Measurements from ENCODE around the gene GJA3. TPM values are rescaled to one million over a fixed set of nuclear protein-coding genes. Genes with fewer than 3 reads are reported as not detected.

GJA3 gene
- total and polyA plus RNA-seq, 4 donors = 0.02 to 0.05 TPM; not detected in 2

- no peaks in the 10 kb centered on the region for H3K4me1 ChIP-seq (ENCODE audit: control insufficient read depth in 4 of 4, insufficient read depth in 4 of 4, low read length in 3 of 4)
- no peak overlapping the region for H3K27ac ChIP-seq (ENCODE audit: low read depth in 1 of 2, low read length in 2 of 2)
- no peaks in the 10 kb centered on the region for H3K36me3 ChIP-seq (ENCODE audit: control insufficient read depth in 4 of 4, insufficient read depth in 3 of 4, low read depth in 1 of 4, low read length in 3 of 4)
- H3K4me3 ChIP-seq (ENCODE audit: low read depth in 1 of 3, low read length in 3 of 3) = no peak overlapping the region
- H3K9ac ChIP-seq (ENCODE audit: low read depth in 1 of 2, low read length in 2 of 2) = no peak overlapping the region
- no peak for DNase-seq (ENCODE audit: low spot score)
- TF ChIP-seq CTCF (IDR thresholded peaks at IDR 0.05; ENCODE audit: low read depth, low read length, missing input control) = no peak
- TF ChIP-seq RXRA (IDR thresholded peaks at IDR 0.05) = no peak
- TF ChIP-seq, protein P1, sequence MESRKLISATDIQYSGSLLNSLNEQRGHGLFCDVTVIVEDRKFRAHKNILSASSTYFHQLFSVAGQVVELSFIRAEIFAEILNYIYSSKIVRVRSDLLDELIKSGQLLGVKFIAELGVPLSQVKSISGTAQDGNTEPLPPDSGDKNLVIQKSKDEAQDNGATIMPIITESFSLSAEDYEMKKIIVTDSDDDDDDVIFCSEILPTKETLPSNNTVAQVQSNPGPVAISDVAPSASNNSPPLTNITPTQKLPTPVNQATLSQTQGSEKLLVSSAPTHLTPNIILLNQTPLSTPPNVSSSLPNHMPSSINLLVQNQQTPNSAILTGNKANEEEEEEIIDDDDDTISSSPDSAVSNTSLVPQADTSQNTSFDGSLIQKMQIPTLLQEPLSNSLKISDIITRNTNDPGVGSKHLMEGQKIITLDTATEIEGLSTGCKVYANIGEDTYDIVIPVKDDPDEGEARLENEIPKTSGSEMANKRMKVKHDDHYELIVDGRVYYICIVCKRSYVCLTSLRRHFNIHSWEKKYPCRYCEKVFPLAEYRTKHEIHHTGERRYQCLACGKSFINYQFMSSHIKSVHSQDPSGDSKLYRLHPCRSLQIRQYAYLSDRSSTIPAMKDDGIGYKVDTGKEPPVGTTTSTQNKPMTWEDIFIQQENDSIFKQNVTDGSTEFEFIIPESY (IDR thresholded peaks at IDR 0.05) = no peak
- no peaks in the 10 kb centered on the region for H3K9me3 ChIP-seq (ENCODE audit: control insufficient read depth in 4 of 4, low read length in 3 of 4)
- 66% methylated on average over 6 of the region's 6 CpGs for WGBS
- no peaks in the 10 kb centered on the region for H3K27me3 ChIP-seq (ENCODE audit: control insufficient read depth in 4 of 4, insufficient read depth in 4 of 4, low read length in 3 of 4)
These were observed 66.9 kb downstream of the GJA3 start for GRCh38 chr13:20093951-20094350.

- Histone ChIP-seq H3K27me3 (ENCODE audit: control insufficient read depth in 4 of 4, insufficient read depth in 4 of 4, low read length in 3 of 4) (no peaks in the 10 kb centered on the region), H3K9ac (ENCODE audit: low read depth in 1 of 2, low read length in 2 of 2) (no peak overlapping the region), H3K4me1 (ENCODE audit: control insufficient read depth in 4 of 4, insufficient read depth in 4 of 4, low read length in 3 of 4) (no peaks in the 10 kb centered on the region), H3K36me3 (ENCODE audit: control insufficient read depth in 4 of 4, insufficient read depth in 3 of 4, low read depth in 1 of 4, low read length in 3 of 4) (peaks cover 0 to 10% (median 8%) of the 10 kb centered on the region in 4 donors), H3K9me3 (ENCODE audit: control insufficient read depth in 4 of 4, low read length in 3 of 4) (no peaks in the 10 kb centered on the region), H3K4me3 (ENCODE audit: low read depth in 1 of 3, low read length in 3 of 3) (no peak overlapping the region), H3K27ac (ENCODE audit: low read depth in 1 of 2, low read length in 2 of 2) (no peak overlapping the region)
- TF ChIP-seq RAD21 (IDR thresholded peaks at IDR 0.05) = peak; percentile 57 to 58
- peak; percentile 5 for TF ChIP-seq CTCF (IDR thresholded peaks at IDR 0.05; ENCODE audit: low read depth, low read length, missing input control)
- no peak for TF ChIP-seq TAF1 (conservative IDR thresholded peaks at IDR 0.05)
- no peak for TF ChIP-seq YY1 (IDR thresholded peaks at IDR 0.05)
- DNase-seq (ENCODE audit: low spot score) = no peak
- 75% methylated on average over 1 of the region's 1 CpG for whole genome bisulfite sequencing
These were observed 70.5 kb downstream of the GJA3 start for GRCh38 chr13:20090349-20090748.

Other genes starting within 250 kb of the GJA3 start
- 10 to 100 TPM; 24.1 to 40.8 TPM for gene ZMYM2, start 202.3 kb downstream of the GJA3 start, total RNA-seq
- gene ZMYM2, start 202.3 kb downstream of the GJA3 start, polyA plus RNA-seq = 10 to 100 TPM in 1 of 2 donors, 1 to 10 TPM in 1; 8.7 to 12.8 TPM
- 10 to 100 TPM in 1 of 2 donors, 1 to 10 TPM in 1; 8.0 to 50.1 TPM for gene GJB2, start 31.9 kb upstream of the GJA3 start, total RNA-seq
- 10 to 100 TPM; 17.6 to 23.6 TPM for gene GJB2, start 31.9 kb upstream of the GJA3 start, polyA plus RNA-seq
- under 1 TPM in 1 of 2 donors, not detected in 1; 0.08 TPM for gene GJB6, start 71.3 kb upstream of the GJA3 start, total RNA-seq
- under 1 TPM in 1 of 2 donors, not detected in 1; 0.06 TPM for gene GJB6, start 71.3 kb upstream of the GJA3 start, polyA plus RNA-seq